Thyroid gland (tissue), 4 donors: Measurements from ENCODE around the gene GRK6.

Experiments used
- CTCF ChIP-seq, 6 experiments: fragments of 200-600 bp in 3 of 6; fragments of 450-650 bp in 3 of 6; sonication (generic) in 3 of 6; IDR thresholded peaks; one replicate each; pipeline ENCODE4 v1.5.1; 2016 to 2019; ENCODE audit warnings: antibody characterized with exemption in 6 of 6, mild to moderate bottlenecking in 2 of 6, inconsistent platforms in 1 of 6, moderate library complexity in 1 of 6
- POLR2A ChIP-seq, 2 donors: fragments of 450-650 bp; IDR thresholded peaks; one replicate each; pipeline ENCODE4 v1.6.1; 2017; ENCODE audit warnings: antibody characterized with exemption in 2 of 2, mild to moderate bottlenecking in 2 of 2, moderate library complexity in 1 of 2

GRCh38 chr5:177405312-177405711 is 21.2 kb upstream of the GRK6 start:
- TF ChIP-seq CTCF (IDR thresholded peaks at IDR 0.05) (no peak), POLR2A (IDR thresholded peaks at IDR 0.05) (no peak)
